Measurements from ENCODE around the gene ZNF385C. TPM values are rescaled to one million over a fixed set of nuclear protein-coding genes. Genes with fewer than 3 reads are reported as not detected.

Gene ZNF385C
- total RNA-seq, 1 experiment from 2014 or later: 4.0 TPM

DNA sequence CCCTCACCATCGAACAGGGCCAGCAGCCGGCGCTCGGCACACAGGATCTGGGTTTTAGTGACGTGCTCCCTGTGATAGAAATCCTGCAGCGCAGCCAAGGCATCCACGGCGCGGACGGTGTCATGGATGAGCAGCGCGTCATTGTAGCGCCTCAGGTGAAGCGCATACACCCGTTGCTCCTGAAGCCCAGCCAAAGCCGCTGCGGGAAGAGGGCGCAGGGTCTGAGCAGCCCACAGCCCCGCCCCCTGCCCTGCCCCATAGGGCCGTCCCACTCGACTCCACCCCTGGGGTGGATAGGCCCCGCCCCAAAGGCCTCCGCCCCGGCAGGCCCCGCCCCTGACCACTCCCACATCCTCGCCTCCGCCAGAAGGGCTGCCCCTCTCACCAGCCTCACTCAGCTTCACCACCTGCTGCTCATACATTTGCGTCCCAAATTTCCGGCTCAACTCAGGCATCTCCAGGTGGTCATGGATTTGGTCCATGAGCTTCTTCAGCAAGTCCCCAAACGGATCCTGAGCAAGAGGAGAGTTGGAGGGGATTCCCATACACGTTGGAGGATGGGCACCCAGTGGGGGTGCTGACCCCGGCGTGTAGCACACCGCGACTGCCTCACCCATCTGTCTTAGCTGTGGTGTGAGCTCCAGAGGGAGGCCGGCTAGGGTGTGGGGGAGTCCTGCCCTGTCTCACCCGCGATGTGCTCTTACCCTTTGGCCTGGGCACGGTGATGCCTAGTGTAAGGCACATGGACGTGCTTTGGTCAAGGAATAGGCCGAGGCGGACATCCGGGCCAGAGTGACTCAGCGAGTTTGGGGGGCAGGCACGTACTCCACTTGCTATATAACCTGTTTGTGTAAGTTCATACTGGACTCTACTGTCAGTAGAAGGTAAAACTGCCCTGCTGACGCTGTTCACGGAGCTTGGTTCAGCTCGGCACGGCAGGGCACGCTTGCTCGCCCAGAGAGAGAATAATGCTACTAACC lies 9.6 kb upstream of the ZNF385C start:
- Mint-ChIP-seq H3K36me3 (ENCODE audit: insufficient read depth, unreplicated experiment) (peaks cover 26% of the 10 kb centered on the region), H3K4me1 (ENCODE audit: low read depth, unreplicated experiment) (peaks cover 7% of the 10 kb centered on the region), H3K27ac (ENCODE audit: unreplicated experiment) (no peak overlapping the region), H3K9me3 (ENCODE audit: low read depth, unreplicated experiment) (no peaks in the 10 kb centered on the region), H3K4me3 (ENCODE audit: low read depth, unreplicated experiment) (no peak overlapping the region), H3K27me3 (ENCODE audit: unreplicated experiment) (no peaks in the 10 kb centered on the region)
- CTCF ChIA-PET: interaction anchor here (0.6 kb wide), 1 partner anchor 242 kb away, joined by 3 read pairs; the partner anchor contains the start of gene KLHL11
- intact Hi-C loops (cut with micrococcal nuclease; ENCODE audit: unreplicated experiment): no loop called here
- TF ChIP-seq, protein P1, sequence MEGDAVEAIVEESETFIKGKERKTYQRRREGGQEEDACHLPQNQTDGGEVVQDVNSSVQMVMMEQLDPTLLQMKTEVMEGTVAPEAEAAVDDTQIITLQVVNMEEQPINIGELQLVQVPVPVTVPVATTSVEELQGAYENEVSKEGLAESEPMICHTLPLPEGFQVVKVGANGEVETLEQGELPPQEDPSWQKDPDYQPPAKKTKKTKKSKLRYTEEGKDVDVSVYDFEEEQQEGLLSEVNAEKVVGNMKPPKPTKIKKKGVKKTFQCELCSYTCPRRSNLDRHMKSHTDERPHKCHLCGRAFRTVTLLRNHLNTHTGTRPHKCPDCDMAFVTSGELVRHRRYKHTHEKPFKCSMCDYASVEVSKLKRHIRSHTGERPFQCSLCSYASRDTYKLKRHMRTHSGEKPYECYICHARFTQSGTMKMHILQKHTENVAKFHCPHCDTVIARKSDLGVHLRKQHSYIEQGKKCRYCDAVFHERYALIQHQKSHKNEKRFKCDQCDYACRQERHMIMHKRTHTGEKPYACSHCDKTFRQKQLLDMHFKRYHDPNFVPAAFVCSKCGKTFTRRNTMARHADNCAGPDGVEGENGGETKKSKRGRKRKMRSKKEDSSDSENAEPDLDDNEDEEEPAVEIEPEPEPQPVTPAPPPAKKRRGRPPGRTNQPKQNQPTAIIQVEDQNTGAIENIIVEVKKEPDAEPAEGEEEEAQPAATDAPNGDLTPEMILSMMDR (IDR thresholded peaks at IDR 0.05; ENCODE audit: unreplicated experiment): no peak
- BruUV-seq (replicated peaks): no TSS peak
- DNase-seq: peak; percentile 41

DNA sequence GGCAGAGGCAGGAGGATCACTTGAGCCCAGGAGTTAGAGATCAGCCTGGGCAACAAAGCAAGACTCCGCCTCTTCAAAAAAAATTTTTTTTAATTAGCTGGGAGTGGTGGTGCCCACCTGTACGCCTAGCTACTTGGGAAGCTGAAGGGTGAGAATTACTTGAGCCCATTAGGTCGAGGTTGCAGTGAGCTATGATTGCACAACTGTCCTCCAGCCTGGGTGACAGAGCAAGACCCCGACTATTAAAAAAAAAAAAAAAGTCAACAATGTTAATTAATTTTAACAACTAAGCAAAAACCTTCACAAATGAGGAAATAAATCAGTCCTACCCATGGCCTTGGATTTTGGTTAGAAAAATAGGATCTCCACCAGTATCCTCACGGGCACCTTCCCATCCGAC lies 8.9 kb upstream of the ZNF385C start:
- Mint-ChIP-seq H3K36me3 (ENCODE audit: insufficient read depth, unreplicated experiment) (peaks cover 18% of the 10 kb centered on the region), H3K4me3 (ENCODE audit: low read depth, unreplicated experiment) (no peak overlapping the region), H3K9me3 (ENCODE audit: low read depth, unreplicated experiment) (no peaks in the 10 kb centered on the region), H3K4me1 (ENCODE audit: low read depth, unreplicated experiment) (peaks cover 5% of the 10 kb centered on the region), H3K27ac (ENCODE audit: unreplicated experiment) (no peak overlapping the region), H3K27me3 (ENCODE audit: unreplicated experiment) (no peaks in the 10 kb centered on the region)
- TF ChIP-seq, protein P1 (IDR thresholded peaks at IDR 0.05; ENCODE audit: unreplicated experiment): no peak
- CTCF ChIA-PET: interaction anchor here (0.6 kb wide), 1 partner anchor 152 kb away, joined by 5 read pairs; no protein-coding TSS in a partner anchor
- no TSS peak for BruUV-seq (replicated peaks)
- no peak for DNase-seq
- intact Hi-C loops (cut with micrococcal nuclease; ENCODE audit: unreplicated experiment): no loop called here

DNA sequence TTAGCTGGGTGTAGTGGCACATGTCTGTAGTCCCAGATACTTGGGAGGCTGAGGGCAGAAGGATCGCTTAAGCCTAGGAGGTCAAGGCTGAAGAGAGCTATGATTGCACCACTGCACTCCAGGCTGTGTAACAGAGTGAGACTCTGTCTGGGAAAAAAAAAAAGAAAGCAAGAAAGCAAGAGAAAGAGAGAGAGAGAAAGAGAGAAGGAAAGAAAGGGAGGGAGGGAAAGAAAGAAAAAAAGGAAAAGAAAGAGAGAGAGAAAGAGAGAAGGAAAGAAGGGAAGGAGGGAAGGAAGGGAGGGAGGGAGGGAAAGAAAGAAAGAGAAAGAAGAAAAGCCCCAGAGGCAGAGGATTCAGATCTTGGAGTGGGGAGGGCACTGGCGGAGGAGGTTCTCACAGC lies 7.7 kb upstream of the ZNF385C start:
- DNase-seq: no peak
- no peak overlapping the region for H3K27ac Mint-ChIP-seq (ENCODE audit: unreplicated experiment)
- H3K4me3 Mint-ChIP-seq (ENCODE audit: low read depth, unreplicated experiment): no peak overlapping the region
- H3K27me3 Mint-ChIP-seq (ENCODE audit: unreplicated experiment): no peaks in the 10 kb centered on the region
- no peaks in the 10 kb centered on the region for H3K9me3 Mint-ChIP-seq (ENCODE audit: low read depth, unreplicated experiment)
- TF ChIP-seq, protein P1 (IDR thresholded peaks at IDR 0.05; ENCODE audit: unreplicated experiment): no peak
- H3K4me1 Mint-ChIP-seq (ENCODE audit: low read depth, unreplicated experiment): no peaks in the 10 kb centered on the region
- intact Hi-C loops (cut with micrococcal nuclease; ENCODE audit: unreplicated experiment): no loop called here
- CTCF ChIA-PET: interaction anchor here (0.7 kb wide), 1 partner anchor 345 kb away, joined by 3 read pairs; no protein-coding TSS in a partner anchor
- BruUV-seq (replicated peaks): no TSS peak
- H3K36me3 Mint-ChIP-seq (ENCODE audit: insufficient read depth, unreplicated experiment): peaks cover 9% of the 10 kb centered on the region

DNA sequence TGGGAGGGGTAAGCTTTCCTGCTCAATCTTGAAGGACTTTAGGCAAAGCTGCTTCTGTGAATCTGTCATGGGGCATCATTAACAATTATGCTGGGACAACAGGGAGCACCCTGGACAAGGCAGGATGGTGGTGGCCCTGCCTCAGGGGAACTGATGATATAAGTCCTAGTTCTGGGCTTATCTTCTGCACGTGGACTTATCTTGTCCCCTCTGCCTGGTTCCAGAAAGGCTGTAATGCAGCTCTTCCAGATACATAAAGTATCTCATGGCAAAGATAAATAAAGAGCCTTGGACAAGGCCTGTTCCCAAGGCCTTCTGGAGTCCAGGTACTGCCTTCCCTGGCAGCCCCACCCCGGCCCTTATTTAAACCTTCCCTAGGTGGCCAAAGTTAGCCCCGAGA lies 6.0 kb upstream of the ZNF385C start:
- Mint-ChIP-seq H3K4me3 (ENCODE audit: low read depth, unreplicated experiment) (no peak overlapping the region), H3K4me1 (ENCODE audit: low read depth, unreplicated experiment) (no peaks in the 10 kb centered on the region), H3K36me3 (ENCODE audit: insufficient read depth, unreplicated experiment) (no peaks in the 10 kb centered on the region), H3K27me3 (ENCODE audit: unreplicated experiment) (peaks cover 3% of the 10 kb centered on the region), H3K9me3 (ENCODE audit: low read depth, unreplicated experiment) (no peaks in the 10 kb centered on the region), H3K27ac (ENCODE audit: unreplicated experiment) (no peak overlapping the region)
- no peak for DNase-seq
- BruUV-seq (replicated peaks): no TSS peak
- TF ChIP-seq, protein P1 (IDR thresholded peaks at IDR 0.05; ENCODE audit: unreplicated experiment): no peak
- CTCF ChIA-PET: interaction anchor here (0.6 to 2.3 kb wide), 2 partner anchors 9 to 60 kb away, joined by 6 to 8 read pairs; partner anchors contain the start of gene DHX58
- intact Hi-C loops (cut with micrococcal nuclease; ENCODE audit: unreplicated experiment): loop anchor here (5.0 kb wide), 1 partner anchor 142 kb away; no protein-coding TSS in a partner anchor
